ENCODE results near the gene PLXNC1. TPM values are rescaled to one million over a fixed set of nuclear protein-coding genes. Genes with fewer than 3 reads are reported as not detected.

PLXNC1 gene
- total RNA-seq, 1 experiment from 2014 or later = 1.3 TPM

- no peak overlapping the region for H3K27ac Mint-ChIP-seq (ENCODE audit: unreplicated experiment)
- no peaks in the 10 kb centered on the region for H3K36me3 Mint-ChIP-seq (ENCODE audit: insufficient read depth, unreplicated experiment)
- CTCF ChIA-PET = interaction anchor here (0.7 kb wide), 1 partner anchor 326 kb away, joined by 4 read pairs; no protein-coding TSS in a partner anchor
- no peaks in the 10 kb centered on the region for H3K4me1 Mint-ChIP-seq (ENCODE audit: low read depth, unreplicated experiment)
- H3K9me3 Mint-ChIP-seq (ENCODE audit: low read depth, unreplicated experiment) = no peaks in the 10 kb centered on the region
- no TSS peak for BruUV-seq (replicated peaks)
- no peak overlapping the region for H3K4me3 Mint-ChIP-seq (ENCODE audit: low read depth, unreplicated experiment)
- no peak for DNase-seq
- no peak for TF ChIP-seq CTCF (IDR thresholded peaks at IDR 0.05; ENCODE audit: unreplicated experiment)
- peaks cover 74% of the 10 kb centered on the region for H3K27me3 Mint-ChIP-seq (ENCODE audit: unreplicated experiment)
- intact Hi-C loops (cut with micrococcal nuclease; ENCODE audit: unreplicated experiment) = no loop called here
Measured at GRCh38 chr12:94242901-94243300, 94.5 kb downstream of the PLXNC1 start.

GRCh38 chr12:94244165-94245133 is 96.1 kb downstream of the PLXNC1 start:
- TF ChIP-seq CTCF (IDR thresholded peaks at IDR 0.05; ENCODE audit: unreplicated experiment) = no peak
- CTCF ChIA-PET = interaction anchor here (0.7 kb wide), 1 partner anchor 370 kb away, joined by 3 read pairs; no protein-coding TSS in a partner anchor
- no TSS peak for BruUV-seq (replicated peaks)
- Mint-ChIP-seq H3K9me3 (ENCODE audit: low read depth, unreplicated experiment) (no peaks in the 10 kb centered on the region), H3K36me3 (ENCODE audit: insufficient read depth, unreplicated experiment) (no peaks in the 10 kb centered on the region), H3K27ac (ENCODE audit: unreplicated experiment) (no peak overlapping the region), H3K27me3 (ENCODE audit: unreplicated experiment) (peaks cover 78% of the 10 kb centered on the region), H3K4me3 (ENCODE audit: low read depth, unreplicated experiment) (no peak overlapping the region), H3K4me1 (ENCODE audit: low read depth, unreplicated experiment) (no peaks in the 10 kb centered on the region)
- DNase-seq = no peak
- intact Hi-C loops (cut with micrococcal nuclease; ENCODE audit: unreplicated experiment) = no loop called here

- no TSS peak for BruUV-seq (replicated peaks)
- TF ChIP-seq CTCF (IDR thresholded peaks at IDR 0.05; ENCODE audit: unreplicated experiment) = no peak
- intact Hi-C loops (cut with micrococcal nuclease; ENCODE audit: unreplicated experiment) = no loop called here
- DNase-seq = no peak
- Mint-ChIP-seq H3K4me3 (ENCODE audit: low read depth, unreplicated experiment) (no peak overlapping the region), H3K4me1 (ENCODE audit: low read depth, unreplicated experiment) (no peaks in the 10 kb centered on the region), H3K36me3 (ENCODE audit: insufficient read depth, unreplicated experiment) (no peaks in the 10 kb centered on the region), H3K9me3 (ENCODE audit: low read depth, unreplicated experiment) (no peaks in the 10 kb centered on the region), H3K27ac (ENCODE audit: unreplicated experiment) (no peak overlapping the region), H3K27me3 (ENCODE audit: unreplicated experiment) (peaks cover 76% of the 10 kb centered on the region)
- CTCF ChIA-PET = interaction anchor here (0.7 kb wide), 2 partner anchors 278 to 1252 kb away, joined by 3 to 5 read pairs; no protein-coding TSS in a partner anchor
Measured at GRCh38 chr12:94245631-94246383, 97.4 kb downstream of the PLXNC1 start.

- TF ChIP-seq CTCF (IDR thresholded peaks at IDR 0.05; ENCODE audit: unreplicated experiment) = no peak
- H3K27ac Mint-ChIP-seq (ENCODE audit: unreplicated experiment) = no peak overlapping the region
- no TSS peak for BruUV-seq (replicated peaks)
- H3K36me3 Mint-ChIP-seq (ENCODE audit: insufficient read depth, unreplicated experiment) = no peaks in the 10 kb centered on the region
- DNase-seq = no peak
- no peak overlapping the region for H3K4me3 Mint-ChIP-seq (ENCODE audit: low read depth, unreplicated experiment)
- no peaks in the 10 kb centered on the region for H3K9me3 Mint-ChIP-seq (ENCODE audit: low read depth, unreplicated experiment)
- CTCF ChIA-PET = no interaction called here
- H3K27me3 Mint-ChIP-seq (ENCODE audit: unreplicated experiment) = peaks cover 61% of the 10 kb centered on the region
- H3K4me1 Mint-ChIP-seq (ENCODE audit: low read depth, unreplicated experiment) = no peaks in the 10 kb centered on the region
- intact Hi-C loops (cut with micrococcal nuclease; ENCODE audit: unreplicated experiment) = no loop called here
Measured at GRCh38 chr12:94247246-94247645, 98.9 kb downstream of the PLXNC1 start.

Measured in Calu3 (cell line).